ENCODE data around the gene LCE1D. TPM values are rescaled to one million over a fixed set of nuclear protein-coding genes. Genes with fewer than 3 reads are reported as not detected.

Gene LCE1D
- total RNA-seq, 1 donor from 2014 or later: not detected

DNA sequence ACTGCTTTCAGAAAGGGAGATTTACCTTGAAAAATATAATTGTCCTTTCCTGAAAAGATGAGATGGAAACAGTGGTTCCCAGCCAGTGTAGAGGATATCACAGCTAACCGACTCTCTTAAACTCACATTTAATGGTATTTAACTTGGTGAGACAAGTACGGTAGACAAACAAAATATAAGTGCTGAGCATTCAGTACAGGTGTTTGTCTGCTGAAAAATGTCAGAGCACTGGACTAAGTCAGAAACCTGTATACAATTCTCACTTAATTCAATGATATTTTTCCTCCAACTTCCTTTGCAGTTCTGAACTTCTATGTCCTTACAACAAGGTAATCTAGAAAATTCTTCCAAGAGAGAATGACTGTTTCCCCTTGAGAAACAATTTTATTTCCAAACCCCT is 15.2 kb downstream of the LCE1D start, which contains the start of gene LCE1B:
TSS of gene LCE1B (plus strand) at position 301 of the 400 bp plus-strand sequence. CDS start 476 bp downstream, outside the sequence.
- DNase-seq (ENCODE audit: low read depth in 2 of 2): no peak

DNA sequence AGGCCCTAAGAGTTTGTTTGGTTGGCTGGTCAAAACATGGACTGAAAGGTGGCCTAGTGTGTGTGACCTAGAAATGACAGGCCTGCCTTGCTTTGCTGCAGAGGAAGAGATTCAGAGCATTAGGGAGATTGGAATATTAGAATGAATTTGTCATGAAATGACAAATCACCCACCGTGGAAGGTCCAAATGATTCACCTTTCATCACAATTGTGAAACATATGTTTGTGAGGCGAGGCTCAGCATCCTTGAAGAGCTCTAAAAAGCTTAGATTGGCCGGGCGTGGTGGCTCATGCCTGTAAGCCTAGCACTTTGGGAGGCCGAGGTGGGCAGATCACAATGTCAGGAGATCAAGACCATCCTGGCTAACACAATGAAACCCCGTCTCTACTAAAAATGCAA is 20.8 kb downstream of the LCE1D start:
- DNase-seq (ENCODE audit: low read depth in 2 of 2): no peak

DNA sequence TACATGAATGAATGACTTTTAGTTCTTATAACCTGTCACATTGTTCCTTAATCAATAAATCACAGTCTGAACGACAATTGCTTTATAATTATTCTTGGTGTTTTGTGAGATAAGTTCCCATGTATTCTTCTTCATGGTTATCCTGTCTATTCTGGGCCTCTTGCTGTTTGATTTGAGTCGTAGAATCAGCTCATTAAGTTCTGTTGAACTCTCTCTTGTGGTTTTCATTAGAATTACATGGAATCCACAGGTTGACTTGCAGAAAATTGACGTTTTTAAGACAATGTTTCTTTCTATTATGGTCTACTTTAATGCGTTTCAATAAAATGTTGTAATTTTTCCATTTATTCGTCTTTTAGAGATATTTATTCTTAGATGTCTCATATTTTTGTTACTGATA is 26.8 kb downstream of the LCE1D start:
- no peak for DNase-seq (ENCODE audit: low read depth in 2 of 2)

DNA sequence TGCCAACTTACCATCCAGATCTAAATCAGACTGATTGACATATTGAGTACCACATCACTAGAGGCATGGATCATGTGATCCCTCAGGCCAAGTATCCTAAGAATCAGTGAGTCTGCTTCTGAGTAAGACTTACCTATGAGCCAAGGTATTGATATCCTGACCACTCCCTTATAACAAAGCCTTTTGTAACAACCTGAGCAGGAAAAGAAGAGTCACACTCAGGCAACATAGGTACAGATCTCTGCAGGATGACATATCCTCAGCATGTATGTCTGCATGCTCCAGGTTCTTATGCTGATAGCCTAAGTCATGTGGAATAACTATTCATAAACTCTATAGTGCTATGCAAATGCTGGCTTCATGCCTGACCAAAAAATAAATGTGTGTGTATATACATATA is 28.4 kb downstream of the LCE1D start:
- no peak for DNase-seq (ENCODE audit: low read depth in 2 of 2)

DNA sequence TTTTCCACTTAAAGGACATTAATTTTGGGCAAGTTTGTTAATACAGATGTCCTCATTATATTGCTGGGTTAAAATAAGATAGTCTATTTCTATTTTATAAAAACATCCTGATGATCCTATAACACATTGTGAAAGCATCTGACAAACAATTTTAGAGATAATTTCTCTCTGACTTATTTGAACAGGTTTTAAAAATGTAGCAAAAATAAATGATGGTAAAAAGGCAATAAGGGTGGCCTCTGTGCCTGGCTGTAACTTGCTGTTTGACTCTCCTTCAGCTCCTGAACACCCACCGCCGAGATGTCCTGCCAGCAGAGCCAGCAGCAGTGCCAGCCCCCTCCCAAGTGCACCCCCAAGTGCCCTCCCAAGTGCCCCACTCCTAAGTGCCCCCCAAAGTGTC is 30.7 kb downstream of the LCE1D start, which contains the start of gene LCE1A:
TSS of gene LCE1A (plus strand) at position 301 of the 400 bp plus-strand sequence. CDS start at position 301, 0 bp downstream.
- no peak for DNase-seq (ENCODE audit: low read depth in 2 of 2)

- no peak for DNase-seq (ENCODE audit: low read depth in 2 of 2)
Observed at GRCh38 chr1:152836870-152837269, 40.3 kb downstream of the LCE1D start.

GRCh38 chr1:152842556-152842955 is 46.0 kb downstream of the LCE1D start, which contains the start of gene LCE6A:
LCE6A (plus strand) TSS chr1:152842856; CDS start chr1:152843521, 665 bp downstream.
- DNase-seq (ENCODE audit: low read depth in 2 of 2): no peak

Other genes starting within 250 kb of the LCE1D start
- not detected in 2 replicates for gene LCE3E, start 229.9 kb upstream of the LCE1D start, total RNA-seq
- gene LCE3D, start 216.2 kb upstream of the LCE1D start, total RNA-seq: not detected in 2 replicates
- gene LCE3C, start 196.5 kb upstream of the LCE1D start, total RNA-seq: not detected in 2 replicates
- not detected in 2 replicates for gene LCE3B, start 182.9 kb upstream of the LCE1D start, total RNA-seq
- not detected in 2 replicates for gene LCE3A, start 173.6 kb upstream of the LCE1D start, total RNA-seq
- not detected in 2 replicates for gene LCE2D, start 133.3 kb upstream of the LCE1D start, total RNA-seq
- not detected in 2 replicates for gene LCE2C, start 121.4 kb upstream of the LCE1D start, total RNA-seq
- not detected in 2 replicates for gene LCE2B, start 110.6 kb upstream of the LCE1D start, total RNA-seq
- not detected in 2 replicates for gene LCE2A, start 98.4 kb upstream of the LCE1D start, total RNA-seq
- gene LCE4A, start 88.6 kb upstream of the LCE1D start, total RNA-seq: not detected in 2 replicates
- gene KPRP, start 38.7 kb upstream of the LCE1D start, total RNA-seq: not detected in 2 replicates
- gene LCE1F, start 21.6 kb upstream of the LCE1D start, total RNA-seq: not detected in 2 replicates
- gene LCE1E, start 10.5 kb upstream of the LCE1D start, total RNA-seq: not detected in 2 replicates
- gene LCE1C, start 9.9 kb downstream of the LCE1D start, total RNA-seq: not detected in 2 replicates
- not detected in 2 replicates for gene LCE1B, start 15.2 kb downstream of the LCE1D start, total RNA-seq
- gene LCE1A, start 30.8 kb downstream of the LCE1D start, total RNA-seq: not detected in 2 replicates
- gene LCE6A, start 46.1 kb downstream of the LCE1D start, total RNA-seq: not detected in 2 replicates
- not detected in 2 replicates for gene LCE7A, start 63.3 kb downstream of the LCE1D start, total RNA-seq
- gene SMCP, start 81.6 kb downstream of the LCE1D start, total RNA-seq: not detected in 2 replicates
- not detected in 2 replicates for gene IVL, start 111.8 kb downstream of the LCE1D start, total RNA-seq
- gene SPRR5, start 150.5 kb downstream of the LCE1D start, total RNA-seq: not detected in 2 replicates
- not detected in 2 replicates for gene SPRR4, start 173.9 kb downstream of the LCE1D start, total RNA-seq
- not detected in 2 replicates for gene SPRR1A, start 187.4 kb downstream of the LCE1D start, total RNA-seq
- not detected in 2 replicates for gene SPRR3, start 205.0 kb downstream of the LCE1D start, total RNA-seq
- not detected in 2 replicates for gene SPRR1B, start 234.5 kb downstream of the LCE1D start, total RNA-seq
- not detected in 2 replicates for gene SPRR2D, start 244.4 kb downstream of the LCE1D start, total RNA-seq